ENCODE results near the gene DGKB. TPM values are rescaled to one million over a fixed set of nuclear protein-coding genes. Genes with fewer than 3 reads are reported as not detected.

Gene DGKB
- total RNA-seq, 1 donor from 2014 or later = 5.5 TPM

- H3K9me3 Mint-ChIP-seq = peaks cover 2% of the 10 kb centered on the region
- no peaks in the 10 kb centered on the region for H3K36me3 Mint-ChIP-seq
- no peaks in the 10 kb centered on the region for H4K20me1 ChIP-seq (ENCODE audit: low read depth)
- H3F3A ChIP-seq (ENCODE audit: low read depth) = no peaks in the 10 kb centered on the region
- no peaks in the 10 kb centered on the region for H3K79me2 ChIP-seq (ENCODE audit: low read depth)
- TF ChIP-seq EZH2 (IDR thresholded peaks at IDR 0.05) (no peak), EZH2phosphoT487 (IDR thresholded peaks at IDR 0.05) (no peak), CTCF (IDR thresholded peaks at IDR 0.05) (no peak)
- H3K27ac Mint-ChIP-seq = no peak overlapping the region
- no peaks in the 10 kb centered on the region for H3K27me3 Mint-ChIP-seq (ENCODE audit: insufficient read depth, low read depth)
- no peak for DNase-seq (ENCODE audit: low spot score)
- H3K4me2 ChIP-seq = no peak overlapping the region
- H3K9ac ChIP-seq = no peak overlapping the region
- no peak overlapping the region for H3K27ac ChIP-seq
- no peaks in the 10 kb centered on the region for H3K36me3 ChIP-seq
- H3K9me3 ChIP-seq (ENCODE audit: low read depth) = no peaks in the 10 kb centered on the region
- no peak overlapping the region for H2AFZ ChIP-seq (replicated peaks)
- no peak overlapping the region for H3K4me3 ChIP-seq
- H3K4me1 ChIP-seq = no peaks in the 10 kb centered on the region
- no peaks in the 10 kb centered on the region for H3K4me1 Mint-ChIP-seq
- H3K4me3 Mint-ChIP-seq = no peak overlapping the region
- no peaks in the 10 kb centered on the region for H3K27me3 ChIP-seq
These were observed 44.1 kb downstream of the DGKB start for GRCh38 chr7:14858410-14858809.

GRCh38 chr7:14855033-14855794 is 47.3 kb downstream of the DGKB start:
- Histone ChIP-seq H3K4me1 (no peaks in the 10 kb centered on the region), H2AFZ (replicated peaks) (no peak overlapping the region), H3K27ac (no peak overlapping the region), H3K79me2 (ENCODE audit: low read depth) (no peaks in the 10 kb centered on the region), H3K36me3 (no peaks in the 10 kb centered on the region), H3F3A (ENCODE audit: low read depth) (no peaks in the 10 kb centered on the region), H3K4me3 (no peak overlapping the region), H3K9me3 (ENCODE audit: low read depth) (no peaks in the 10 kb centered on the region), H4K20me1 (ENCODE audit: low read depth) (no peaks in the 10 kb centered on the region), H3K27me3 (no peaks in the 10 kb centered on the region), H3K4me2 (no peak overlapping the region), H3K9ac (no peak overlapping the region)
- Mint-ChIP-seq H3K9me3 (peaks cover 2% of the 10 kb centered on the region), H3K4me1 (no peaks in the 10 kb centered on the region), H3K27me3 (ENCODE audit: insufficient read depth, low read depth) (no peaks in the 10 kb centered on the region), H3K4me3 (no peak overlapping the region), H3K27ac (no peak overlapping the region), H3K36me3 (no peaks in the 10 kb centered on the region)
- TF ChIP-seq CTCF (IDR thresholded peaks at IDR 0.05) (no peak), EZH2 (IDR thresholded peaks at IDR 0.05) (no peak), EZH2phosphoT487 (IDR thresholded peaks at IDR 0.05) (no peak)
- DNase-seq (ENCODE audit: low spot score) = no peak

- Histone ChIP-seq H3K27ac (no peak overlapping the region), H3K36me3 (no peaks in the 10 kb centered on the region), H3F3A (ENCODE audit: low read depth) (no peaks in the 10 kb centered on the region), H3K4me1 (no peaks in the 10 kb centered on the region), H3K4me3 (no peak overlapping the region), H4K20me1 (ENCODE audit: low read depth) (no peaks in the 10 kb centered on the region), H3K9ac (no peak overlapping the region), H3K27me3 (no peaks in the 10 kb centered on the region), H3K9me3 (ENCODE audit: low read depth) (no peaks in the 10 kb centered on the region), H2AFZ (replicated peaks) (no peak overlapping the region), H3K4me2 (no peak overlapping the region), H3K79me2 (ENCODE audit: low read depth) (no peaks in the 10 kb centered on the region)
- no peak for TF ChIP-seq CTCF (IDR thresholded peaks at IDR 0.05)
- no peak for TF ChIP-seq EZH2phosphoT487 (IDR thresholded peaks at IDR 0.05)
- no peak for TF ChIP-seq EZH2 (IDR thresholded peaks at IDR 0.05)
- no peaks in the 10 kb centered on the region for H3K4me1 Mint-ChIP-seq
- no peaks in the 10 kb centered on the region for H3K27me3 Mint-ChIP-seq (ENCODE audit: insufficient read depth, low read depth)
- H3K4me3 Mint-ChIP-seq = no peak overlapping the region
- no peak for DNase-seq (ENCODE audit: low spot score)
- no peaks in the 10 kb centered on the region for H3K36me3 Mint-ChIP-seq
- H3K27ac Mint-ChIP-seq = no peak overlapping the region
- peaks cover 2% of the 10 kb centered on the region for H3K9me3 Mint-ChIP-seq
These were observed 48.1 kb downstream of the DGKB start for GRCh38 chr7:14854471-14854870.
